GM10266 (cell line): Measurements from ENCODE around the gene BCL7A.

Source experiments
- DNase-seq: peaks from one replicate; pipeline ENCODE4 v3.0.0; 2012; ENCODE audit errors: extremely low spot score
- CTCF ChIP-seq: IDR thresholded peaks from 2 replicates; pipeline ENCODE4 v1.5.1; 2012; ENCODE audit warnings: mild to moderate bottlenecking, low read depth; ENCODE audit not compliant: control insufficient read depth, insufficient read depth; ENCODE audit errors: missing control alignments

The BCL7A gene

DNA sequence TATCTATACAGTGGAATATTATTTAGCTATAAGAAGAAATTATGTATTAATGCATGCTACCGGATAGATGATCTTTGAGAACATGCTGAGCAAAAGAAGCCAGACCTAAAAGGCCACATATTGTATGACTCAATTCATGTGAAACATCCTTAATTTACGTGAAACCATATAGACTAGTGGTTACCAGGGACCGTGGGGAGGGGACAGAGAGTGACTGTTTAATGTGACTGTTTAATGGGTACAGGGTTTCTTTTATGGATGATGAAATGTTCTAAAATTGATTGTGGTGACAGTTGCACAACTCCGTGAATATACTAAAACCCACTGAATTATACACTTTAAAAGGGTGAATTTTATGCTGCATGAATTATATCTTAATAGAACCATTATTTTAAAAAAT is 8.5 kb upstream of the BCL7A start:
- TF ChIP-seq CTCF = no peak
- no peak for DNase-seq

- no peak for TF ChIP-seq CTCF
- no peak for DNase-seq
Observed at GRCh38 chr12:122013791-122014590, 7.7 kb upstream of the BCL7A start.

DNA sequence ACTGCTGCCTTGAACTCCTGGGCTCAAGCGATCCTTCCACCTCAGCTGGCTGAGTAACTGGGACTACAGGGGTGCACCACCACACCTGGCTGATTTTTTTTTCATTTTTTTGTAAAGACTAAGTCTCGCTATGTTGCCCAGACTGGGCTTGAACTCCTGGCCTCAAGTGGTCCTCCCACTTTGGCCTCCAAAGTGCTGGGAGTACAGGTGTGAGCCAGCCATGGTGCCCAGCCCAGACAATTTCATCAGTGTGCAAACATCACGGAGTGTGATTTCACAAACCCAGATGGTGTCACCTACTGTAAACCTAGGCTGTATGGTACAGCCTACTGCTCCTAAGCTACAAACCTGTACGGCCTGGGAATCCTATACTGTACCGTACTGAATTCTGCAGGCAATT is 6.9 kb upstream of the BCL7A start:
- TF ChIP-seq CTCF = no peak

GRCh38 chr12:122018457-122018856 is 3.2 kb upstream of the BCL7A start:
- no peak for TF ChIP-seq CTCF

More for the DNA sequence above, 6.9 kb upstream of the BCL7A start:
- no peak for DNase-seq

DNA sequence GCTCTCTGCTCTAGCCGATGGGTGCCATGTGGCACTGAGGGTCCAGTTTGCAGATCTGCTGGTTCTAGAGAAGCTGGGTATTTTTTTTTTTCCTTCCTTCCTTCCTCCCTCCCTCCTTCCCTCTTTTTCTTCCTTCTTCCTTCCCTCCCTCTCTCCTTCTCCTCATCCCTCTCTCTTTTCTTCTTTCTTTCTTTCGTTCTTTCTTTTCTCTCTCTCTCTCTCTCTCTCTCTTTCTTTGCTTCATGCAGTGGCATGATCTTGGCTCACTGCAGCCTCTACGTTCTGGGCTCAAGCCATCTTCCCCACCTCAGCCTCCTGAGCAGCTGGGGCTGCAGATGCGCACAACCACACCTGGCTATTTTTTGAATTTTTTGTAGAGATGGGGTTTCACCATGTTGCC is 2.7 kb upstream of the BCL7A start:
- DNase-seq = no peak
- no peak for TF ChIP-seq CTCF

More at GRCh38 chr12:122018457-122018856, 3.2 kb upstream of the BCL7A start:
- no peak for DNase-seq

GRCh38 chr12:122020795-122021192 is 890 bp upstream of the BCL7A start:
- no peak for TF ChIP-seq CTCF
- no peak for DNase-seq

DNA sequence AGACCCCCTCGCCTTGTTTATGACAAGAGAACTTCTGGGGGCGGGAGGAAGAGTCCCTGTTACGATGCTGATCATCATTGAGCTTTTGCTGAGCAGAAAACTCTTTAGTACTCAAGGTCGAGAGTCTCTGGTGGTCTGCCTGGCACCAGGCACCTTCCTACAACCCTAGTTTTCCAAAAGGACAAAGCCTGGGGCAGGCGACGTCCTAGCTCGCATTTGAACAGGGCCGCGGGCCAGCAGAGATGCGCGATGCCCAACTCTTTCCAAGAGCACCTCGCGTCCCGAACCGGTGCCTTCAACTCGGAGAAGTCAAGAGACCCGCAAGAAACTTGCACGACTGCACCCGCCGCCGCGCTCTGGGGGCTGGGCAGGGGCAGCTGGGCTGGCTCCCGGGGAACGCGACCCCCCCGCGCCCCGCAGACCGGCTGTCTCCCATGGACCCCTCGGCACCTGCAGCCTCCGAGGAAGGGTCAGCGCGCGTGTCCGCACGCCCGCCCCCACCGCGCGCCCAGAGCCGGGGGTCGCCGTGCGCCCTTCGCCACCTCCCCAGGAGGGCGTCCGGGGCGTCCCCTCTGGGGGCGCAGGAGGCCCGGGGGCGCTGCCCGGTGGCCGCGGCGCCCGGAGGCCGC is 377 bp upstream of the BCL7A start:
- no peak for DNase-seq
- no peak for TF ChIP-seq CTCF
